Neural cell (in vitro differentiated cells): ENCODE measurements around the gene CNOT4.
"Not testable (repeated sequence)": the region's sequence is repeated elsewhere in the genome, so short reads cannot be mapped to it uniquely, and the experiment has no call there.

ENCODE experiments used
- EP300 ChIP-seq: fragments of 450-650 bp; conservative IDR thresholded peaks from 2 replicates; pipeline ENCODE4 v1.6.1; 2014; ENCODE audit warnings: antibody characterized with exemption, mild to moderate bottlenecking, moderate library complexity; ENCODE audit not compliant: poor library complexity, severe bottlenecking
- EZH2 ChIP-seq: fragments of 200-600, 300-800 bp; shearing (Covaris generic), sonication (generic); IDR thresholded peaks from 2 replicates; pipeline ENCODE4 v1.6.1; 2014; ENCODE audit warnings: antibody characterized with exemption, low read length, borderline replicate concordance, mild to moderate bottlenecking; ENCODE audit not compliant: insufficient read depth, poor library complexity, severe bottlenecking
- MXI1 ChIP-seq: fragments of 450-650 bp; conservative IDR thresholded peaks from 2 replicates; pipeline ENCODE4 v1.6.1; 2014; ENCODE audit warnings: antibody characterized with exemption, mild to moderate bottlenecking; ENCODE audit not compliant: poor library complexity, severe bottlenecking
- POLR2AphosphoS5 ChIP-seq: IDR thresholded peaks from 2 replicates; pipeline ENCODE4 v1.6.1; 2012
- RAD21 ChIP-seq: fragments of 450-650 bp; conservative IDR thresholded peaks from 2 replicates; pipeline ENCODE4 v1.6.1; 2014; ENCODE audit warnings: antibody characterized with exemption, mild to moderate bottlenecking, moderate library complexity
- TAF1 ChIP-seq: IDR thresholded peaks from 2 replicates; pipeline ENCODE4 v1.6.1; 2012; ENCODE audit warnings: low read depth
- TF ChIP-seq, protein P1 (sequence below): fragments of 450-650 bp; IDR thresholded peaks from 2 replicates; pipeline ENCODE4 v1.5.1; 2014; ENCODE audit warnings: antibody characterized with exemption, mild to moderate bottlenecking, moderate library complexity; ENCODE audit not compliant: poor library complexity, severe bottlenecking
- TF ChIP-seq, protein P2 (sequence below): IDR thresholded peaks from 2 replicates; pipeline ENCODE4 v1.6.1; 2012; ENCODE audit warnings: borderline replicate concordance

DNA sequence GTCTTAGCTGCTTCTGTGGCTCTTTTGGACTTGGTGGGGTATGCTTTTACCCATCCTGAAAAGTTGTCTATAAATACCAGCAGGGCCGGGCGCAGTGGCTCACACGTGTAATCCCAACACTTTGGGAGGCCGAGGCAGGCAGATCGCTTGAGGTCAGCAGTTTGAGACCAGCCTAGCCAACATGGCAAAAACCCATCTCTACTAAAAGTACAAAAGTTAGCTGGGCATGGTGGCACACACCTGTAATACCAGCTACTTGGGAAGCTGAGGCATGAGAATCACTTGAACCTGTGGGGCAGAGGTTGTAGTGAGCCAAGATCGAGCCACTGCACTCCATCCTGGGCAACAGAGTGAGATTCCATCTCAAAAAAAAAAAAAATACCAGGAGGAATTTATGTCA is 188.9 kb downstream of the CNOT4 start:
- TF ChIP-seq, protein P1, sequence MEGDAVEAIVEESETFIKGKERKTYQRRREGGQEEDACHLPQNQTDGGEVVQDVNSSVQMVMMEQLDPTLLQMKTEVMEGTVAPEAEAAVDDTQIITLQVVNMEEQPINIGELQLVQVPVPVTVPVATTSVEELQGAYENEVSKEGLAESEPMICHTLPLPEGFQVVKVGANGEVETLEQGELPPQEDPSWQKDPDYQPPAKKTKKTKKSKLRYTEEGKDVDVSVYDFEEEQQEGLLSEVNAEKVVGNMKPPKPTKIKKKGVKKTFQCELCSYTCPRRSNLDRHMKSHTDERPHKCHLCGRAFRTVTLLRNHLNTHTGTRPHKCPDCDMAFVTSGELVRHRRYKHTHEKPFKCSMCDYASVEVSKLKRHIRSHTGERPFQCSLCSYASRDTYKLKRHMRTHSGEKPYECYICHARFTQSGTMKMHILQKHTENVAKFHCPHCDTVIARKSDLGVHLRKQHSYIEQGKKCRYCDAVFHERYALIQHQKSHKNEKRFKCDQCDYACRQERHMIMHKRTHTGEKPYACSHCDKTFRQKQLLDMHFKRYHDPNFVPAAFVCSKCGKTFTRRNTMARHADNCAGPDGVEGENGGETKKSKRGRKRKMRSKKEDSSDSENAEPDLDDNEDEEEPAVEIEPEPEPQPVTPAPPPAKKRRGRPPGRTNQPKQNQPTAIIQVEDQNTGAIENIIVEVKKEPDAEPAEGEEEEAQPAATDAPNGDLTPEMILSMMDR: not testable (repeated sequence)
- not testable (repeated sequence) for TF ChIP-seq TAF1, POLR2AphosphoS5, RAD21, EP300, MXI1, EZH2
- TF ChIP-seq, protein P2, sequence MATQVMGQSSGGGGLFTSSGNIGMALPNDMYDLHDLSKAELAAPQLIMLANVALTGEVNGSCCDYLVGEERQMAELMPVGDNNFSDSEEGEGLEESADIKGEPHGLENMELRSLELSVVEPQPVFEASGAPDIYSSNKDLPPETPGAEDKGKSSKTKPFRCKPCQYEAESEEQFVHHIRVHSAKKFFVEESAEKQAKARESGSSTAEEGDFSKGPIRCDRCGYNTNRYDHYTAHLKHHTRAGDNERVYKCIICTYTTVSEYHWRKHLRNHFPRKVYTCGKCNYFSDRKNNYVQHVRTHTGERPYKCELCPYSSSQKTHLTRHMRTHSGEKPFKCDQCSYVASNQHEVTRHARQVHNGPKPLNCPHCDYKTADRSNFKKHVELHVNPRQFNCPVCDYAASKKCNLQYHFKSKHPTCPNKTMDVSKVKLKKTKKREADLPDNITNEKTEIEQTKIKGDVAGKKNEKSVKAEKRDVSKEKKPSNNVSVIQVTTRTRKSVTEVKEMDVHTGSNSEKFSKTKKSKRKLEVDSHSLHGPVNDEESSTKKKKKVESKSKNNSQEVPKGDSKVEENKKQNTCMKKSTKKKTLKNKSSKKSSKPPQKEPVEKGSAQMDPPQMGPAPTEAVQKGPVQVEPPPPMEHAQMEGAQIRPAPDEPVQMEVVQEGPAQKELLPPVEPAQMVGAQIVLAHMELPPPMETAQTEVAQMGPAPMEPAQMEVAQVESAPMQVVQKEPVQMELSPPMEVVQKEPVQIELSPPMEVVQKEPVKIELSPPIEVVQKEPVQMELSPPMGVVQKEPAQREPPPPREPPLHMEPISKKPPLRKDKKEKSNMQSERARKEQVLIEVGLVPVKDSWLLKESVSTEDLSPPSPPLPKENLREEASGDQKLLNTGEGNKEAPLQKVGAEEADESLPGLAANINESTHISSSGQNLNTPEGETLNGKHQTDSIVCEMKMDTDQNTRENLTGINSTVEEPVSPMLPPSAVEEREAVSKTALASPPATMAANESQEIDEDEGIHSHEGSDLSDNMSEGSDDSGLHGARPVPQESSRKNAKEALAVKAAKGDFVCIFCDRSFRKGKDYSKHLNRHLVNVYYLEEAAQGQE: not testable (repeated sequence)
